ENCODE results near the gene AGAP9. TPM values are rescaled to one million over a fixed set of nuclear protein-coding genes. Genes with fewer than 3 reads are reported as not detected.
"Not testable (repeated sequence)": the region's sequence is repeated elsewhere in the genome, so short reads cannot be mapped to it uniquely, and the experiment has no call there.

AGAP9 gene
- total RNA-seq, 3 donors from 2014 or later: 6.9 to 17.4 (median 10.9) TPM

DNA sequence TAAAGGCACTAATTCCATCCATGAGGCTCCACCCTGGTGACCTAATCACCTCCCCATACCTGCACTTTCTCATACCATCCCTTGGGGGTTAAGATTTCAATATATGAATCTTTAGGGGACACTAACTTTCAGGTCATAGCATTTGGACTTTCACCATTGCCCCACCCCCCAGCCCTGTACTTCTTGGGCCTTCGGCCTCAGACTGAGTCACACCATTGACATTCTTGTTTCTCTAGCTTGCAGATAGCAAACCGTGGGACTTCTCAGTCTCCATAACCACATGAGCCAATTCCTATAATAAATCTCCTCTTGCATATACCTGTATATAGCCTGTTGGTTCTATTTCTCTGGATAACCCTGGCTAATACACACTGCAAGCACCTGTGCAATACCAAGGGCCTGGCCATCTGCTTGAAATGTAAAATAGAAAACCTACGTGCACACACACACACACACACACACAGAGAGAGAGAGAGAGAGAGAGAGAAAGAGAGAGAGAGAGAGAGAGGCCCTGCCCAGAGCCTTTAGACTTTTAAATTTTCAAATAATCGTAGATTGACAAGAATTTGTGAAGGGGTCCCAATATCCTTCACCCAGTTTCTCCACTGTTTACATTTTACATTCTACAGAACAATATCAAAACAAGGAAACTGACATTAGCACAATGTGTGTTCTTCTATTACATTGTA, 64.8 kb downstream of the AGAP9 start:
- TF ChIP-seq CTCF (IDR thresholded peaks at IDR 0.05): no peak
- H3K36me3 ChIP-seq (ENCODE audit: low read depth): no peaks in the 10 kb centered on the region
- intact Hi-C loops (cut with DNase I, micrococcal nuclease): no loop called here
- H3K9me3 ChIP-seq: no peaks in the 10 kb centered on the region
- DNase-seq: no peak
- ATAC-seq: no peak
- no peaks in the 10 kb centered on the region for H3K4me1 ChIP-seq (ENCODE audit: low read depth)
- no peak overlapping the region for H3K4me3 ChIP-seq

- Histone ChIP-seq H3K36me3 (ENCODE audit: low read depth) (no peaks in the 10 kb centered on the region), H3K9me3 (no peaks in the 10 kb centered on the region), H3K4me3 (no peak overlapping the region), H3K4me1 (ENCODE audit: low read depth) (no peaks in the 10 kb centered on the region)
- no peak for DNase-seq
- intact Hi-C loops (cut with DNase I, micrococcal nuclease): no loop called here
- no peak for TF ChIP-seq CTCF (IDR thresholded peaks at IDR 0.05)
- ATAC-seq: no peak
Observed at GRCh38 chr10:47457826-47458225, 65.6 kb downstream of the AGAP9 start.

DNA sequence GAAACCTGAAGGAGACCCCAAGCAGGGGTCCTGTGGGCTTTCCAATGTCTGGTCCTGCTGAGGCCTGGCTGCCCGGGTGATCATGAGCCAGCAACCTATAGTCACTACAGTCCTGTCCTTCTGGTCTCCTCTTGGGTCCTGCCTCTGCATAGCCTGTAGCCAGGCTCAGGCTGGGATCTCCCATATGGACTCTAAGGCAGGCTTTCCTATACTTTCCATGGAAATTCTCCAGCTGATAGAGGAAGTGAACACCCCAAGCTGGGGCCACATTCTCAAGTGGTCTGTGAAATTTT, 66.0 kb downstream of the AGAP9 start:
- Histone ChIP-seq H3K4me3 (no peak overlapping the region), H3K36me3 (ENCODE audit: low read depth) (no peaks in the 10 kb centered on the region), H3K9me3 (no peaks in the 10 kb centered on the region), H3K4me1 (ENCODE audit: low read depth) (no peaks in the 10 kb centered on the region)
- TF ChIP-seq CTCF (IDR thresholded peaks at IDR 0.05): no peak
- no peak for DNase-seq
- intact Hi-C loops (cut with DNase I, micrococcal nuclease): no loop called here
- no peak for ATAC-seq

GRCh38 chr10:47456794-47457527, 66.5 kb downstream of the AGAP9 start:
- Histone ChIP-seq H3K4me3 (no peak overlapping the region), H3K9me3 (no peaks in the 10 kb centered on the region), H3K4me1 (ENCODE audit: low read depth) (no peaks in the 10 kb centered on the region), H3K36me3 (ENCODE audit: low read depth) (no peaks in the 10 kb centered on the region)
- no peak for ATAC-seq
- no peak for TF ChIP-seq CTCF (IDR thresholded peaks at IDR 0.05)
- intact Hi-C loops (cut with DNase I, micrococcal nuclease): no loop called here
- DNase-seq: no peak

GRCh38 chr10:47456079-47456785, 67.2 kb downstream of the AGAP9 start:
- no peak overlapping the region for H3K4me3 ChIP-seq
- TF ChIP-seq CTCF (IDR thresholded peaks at IDR 0.05): no peak
- H3K4me1 ChIP-seq (ENCODE audit: low read depth): no peaks in the 10 kb centered on the region
- ATAC-seq (no peak), DNase-seq (no peak)
- no peaks in the 10 kb centered on the region for H3K36me3 ChIP-seq (ENCODE audit: low read depth)
- intact Hi-C loops (cut with DNase I, micrococcal nuclease): no loop called here
- H3K9me3 ChIP-seq: no peaks in the 10 kb centered on the region

- ATAC-seq; H3K4me1 ChIP-seq (ENCODE audit: low read depth); DNase-seq; H3K9me3 ChIP-seq; intact Hi-C loops (cut with DNase I, micrococcal nuclease); H3K36me3 ChIP-seq (ENCODE audit: low read depth); H3K4me3 ChIP-seq: not testable (repeated sequence)
Observed at GRCh38 chr10:47455350-47456078, 67.9 kb downstream of the AGAP9 start.
